ENCODE data around the gene MARCO.
"Not testable (repeated sequence)": the region's sequence is repeated elsewhere in the genome, so short reads cannot be mapped to it uniquely, and the experiment has no call there.

Gene MARCO

DNA sequence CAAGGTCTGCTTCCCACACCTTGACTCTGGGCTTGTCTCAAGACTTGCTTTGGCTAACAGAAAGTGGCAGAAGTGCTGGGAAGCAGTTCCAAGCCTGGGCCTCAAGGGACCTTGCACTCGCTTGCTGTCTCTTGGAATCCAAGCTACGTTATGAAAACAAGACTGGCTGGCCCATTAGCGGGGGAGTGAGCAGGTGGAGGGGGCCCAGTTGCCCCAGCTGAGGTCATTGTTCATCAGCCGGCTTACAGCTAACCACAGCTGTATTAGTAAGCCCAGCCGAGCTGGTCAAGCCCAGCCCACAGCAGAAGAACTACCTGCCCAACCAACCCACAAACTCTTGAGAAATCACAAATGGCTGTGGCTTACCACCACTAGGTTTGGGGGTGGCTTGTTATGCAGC, 63.1 kb downstream of the MARCO start:
- DNase-seq (ENCODE audit: low read depth in 2 of 2), result no peak

DNA sequence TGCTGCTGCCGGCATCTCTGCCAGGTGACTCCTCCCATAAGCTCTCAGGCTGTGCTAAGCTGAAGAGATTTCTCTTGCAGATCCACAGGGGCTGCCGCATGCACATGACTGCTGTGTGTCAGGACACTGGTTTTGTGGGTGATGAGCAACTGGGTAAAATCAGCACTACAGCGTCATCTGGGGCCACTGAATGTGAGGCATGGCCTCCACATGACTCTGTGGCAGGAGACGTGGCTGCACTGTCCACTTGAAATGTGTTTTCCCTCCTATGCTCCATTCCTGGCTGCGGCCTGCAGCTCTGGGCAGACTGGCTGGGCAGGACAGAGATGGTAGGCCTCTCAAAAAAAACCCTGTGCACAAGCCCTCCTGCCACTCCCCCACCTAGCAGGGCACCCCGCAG, 63.6 kb downstream of the MARCO start:
- DNase-seq (ENCODE audit: low read depth in 2 of 2), result no peak

DNA sequence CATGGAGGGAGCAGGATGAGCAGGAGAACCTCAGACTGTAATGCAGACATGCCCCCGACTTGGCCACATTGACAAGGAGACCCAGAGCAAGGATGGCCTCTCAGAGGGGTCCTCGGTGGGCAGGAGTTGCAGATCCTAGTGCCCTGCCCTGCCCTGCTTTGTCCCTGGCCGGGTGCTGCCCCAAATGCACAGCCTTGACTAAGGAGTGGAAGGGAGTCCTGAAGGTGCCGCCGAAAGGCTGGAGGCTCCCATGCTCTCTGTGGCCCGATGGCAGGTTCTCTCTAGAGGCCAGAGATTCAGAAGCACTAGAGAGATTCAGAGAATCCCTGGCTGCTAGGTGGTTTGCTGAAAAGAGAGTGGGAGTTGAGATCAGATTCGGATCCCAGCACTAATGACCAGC, 64.4 kb downstream of the MARCO start:
- no peak for DNase-seq (ENCODE audit: low read depth in 2 of 2)

DNA sequence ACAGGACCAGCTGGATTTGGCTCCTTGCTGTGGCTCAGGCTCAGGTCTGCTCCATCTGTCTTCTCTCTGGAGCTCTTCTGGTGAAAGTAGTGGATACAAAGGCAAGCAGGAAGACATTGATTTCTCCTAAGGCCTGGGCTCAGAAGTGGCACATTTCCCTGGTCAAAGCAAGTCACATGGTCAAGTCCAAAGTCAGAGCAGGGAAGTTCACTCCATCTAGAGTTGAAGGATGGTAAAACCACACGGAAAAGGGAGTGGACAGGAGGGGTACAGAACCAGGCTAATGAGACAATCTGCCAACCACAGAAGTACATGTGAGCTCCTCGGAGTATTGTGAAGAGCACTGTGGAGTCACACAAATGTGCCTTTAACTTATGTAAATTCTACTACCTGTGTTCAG, 66.1 kb downstream of the MARCO start:
- DNase-seq (ENCODE audit: low read depth in 2 of 2), result no peak

DNA sequence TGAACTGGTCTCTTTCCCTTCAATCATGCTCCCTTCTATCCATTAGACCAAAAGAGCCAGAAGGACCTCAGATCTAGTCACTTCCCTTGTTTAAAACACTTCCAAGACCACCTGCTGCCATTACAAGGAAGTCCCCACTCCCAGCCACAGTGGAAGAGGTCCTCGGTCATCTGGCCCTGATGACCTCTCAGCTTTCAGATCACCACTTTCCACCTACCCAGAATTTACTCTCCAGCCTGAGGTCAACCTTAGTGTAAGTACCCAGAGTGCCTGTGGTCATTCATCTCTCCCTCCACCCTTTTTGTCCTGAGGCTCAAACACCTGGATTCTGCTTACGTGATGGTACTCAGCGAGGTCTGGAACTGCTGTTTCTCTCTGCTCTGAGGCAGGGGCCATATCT, 67.1 kb downstream of the MARCO start:
- no peak for DNase-seq (ENCODE audit: low read depth in 2 of 2)

DNA sequence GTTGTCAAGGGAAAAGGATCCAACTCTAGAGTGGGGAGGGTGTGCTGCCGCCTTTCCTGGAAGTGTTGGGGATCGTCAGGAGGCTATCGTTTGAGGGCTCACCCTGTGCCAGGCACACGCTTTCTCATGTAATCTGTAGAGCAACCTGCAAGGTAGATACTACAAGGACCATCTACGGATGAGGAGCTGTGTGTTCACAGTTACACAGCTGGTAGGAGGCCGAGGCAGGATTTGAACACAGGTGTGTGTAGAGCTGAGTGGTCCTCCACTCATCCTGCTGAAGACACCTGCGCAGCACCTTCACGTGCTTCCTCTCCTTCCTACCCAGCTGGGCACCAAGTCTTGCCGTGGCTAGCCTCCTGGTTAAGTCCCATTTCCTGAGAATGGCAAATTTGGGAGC, 68.3 kb downstream of the MARCO start:
- no peak for DNase-seq (ENCODE audit: low read depth in 2 of 2)

DNA sequence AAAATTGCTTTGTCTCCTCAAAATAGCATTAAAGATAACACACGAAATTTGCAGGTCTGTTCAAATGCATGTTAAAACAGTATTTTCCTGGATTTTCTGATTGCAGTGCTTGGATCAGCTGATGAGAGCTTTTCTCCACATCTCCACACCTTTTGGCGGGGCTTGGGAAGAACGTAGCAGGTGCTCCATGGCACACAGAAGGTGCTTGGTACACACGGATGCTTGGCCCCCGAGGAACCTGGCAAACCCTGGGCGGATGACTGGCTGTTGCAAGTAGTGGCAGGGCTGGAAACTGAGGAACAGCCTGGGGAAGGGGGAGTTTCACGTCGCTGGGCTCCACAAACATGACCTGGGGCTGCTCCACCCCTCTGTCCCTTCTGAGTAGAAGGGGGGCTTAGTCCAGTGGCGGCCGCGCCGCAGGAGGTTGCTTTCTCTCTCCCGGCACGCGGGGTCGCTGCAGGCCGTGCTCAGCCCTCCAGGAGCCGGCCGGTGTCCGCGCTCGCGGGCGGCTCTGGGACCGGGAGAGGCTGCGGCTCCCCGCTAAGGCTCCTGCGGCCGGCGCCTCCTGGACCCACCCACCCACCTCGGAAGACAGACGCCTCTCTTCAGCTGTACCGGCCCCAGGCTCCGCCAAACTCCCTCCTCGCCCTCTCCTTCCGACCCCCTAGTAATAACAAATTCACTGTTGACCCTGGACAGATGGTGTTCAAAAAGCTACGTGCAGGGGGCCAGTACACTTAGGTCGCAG, 69.3 kb downstream of the MARCO start:
- no peak for DNase-seq (ENCODE audit: low read depth in 2 of 2)

DNA sequence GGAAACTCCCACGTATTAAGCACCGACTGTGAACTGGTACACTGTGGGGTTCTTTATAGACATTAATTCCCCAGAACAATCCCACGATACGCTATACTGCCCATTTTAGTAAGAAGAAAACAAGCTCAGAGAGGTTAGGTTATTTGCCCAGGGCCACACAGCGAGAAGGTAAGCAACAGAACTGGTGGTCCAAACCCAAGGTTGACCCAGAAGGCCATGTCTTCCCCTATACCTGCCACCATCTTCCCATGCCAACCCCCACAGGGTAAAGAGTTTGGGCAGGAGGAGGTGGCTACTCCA, 69.9 kb downstream of the MARCO start:
- DNase-seq (ENCODE audit: low read depth in 2 of 2), result no peak

DNA sequence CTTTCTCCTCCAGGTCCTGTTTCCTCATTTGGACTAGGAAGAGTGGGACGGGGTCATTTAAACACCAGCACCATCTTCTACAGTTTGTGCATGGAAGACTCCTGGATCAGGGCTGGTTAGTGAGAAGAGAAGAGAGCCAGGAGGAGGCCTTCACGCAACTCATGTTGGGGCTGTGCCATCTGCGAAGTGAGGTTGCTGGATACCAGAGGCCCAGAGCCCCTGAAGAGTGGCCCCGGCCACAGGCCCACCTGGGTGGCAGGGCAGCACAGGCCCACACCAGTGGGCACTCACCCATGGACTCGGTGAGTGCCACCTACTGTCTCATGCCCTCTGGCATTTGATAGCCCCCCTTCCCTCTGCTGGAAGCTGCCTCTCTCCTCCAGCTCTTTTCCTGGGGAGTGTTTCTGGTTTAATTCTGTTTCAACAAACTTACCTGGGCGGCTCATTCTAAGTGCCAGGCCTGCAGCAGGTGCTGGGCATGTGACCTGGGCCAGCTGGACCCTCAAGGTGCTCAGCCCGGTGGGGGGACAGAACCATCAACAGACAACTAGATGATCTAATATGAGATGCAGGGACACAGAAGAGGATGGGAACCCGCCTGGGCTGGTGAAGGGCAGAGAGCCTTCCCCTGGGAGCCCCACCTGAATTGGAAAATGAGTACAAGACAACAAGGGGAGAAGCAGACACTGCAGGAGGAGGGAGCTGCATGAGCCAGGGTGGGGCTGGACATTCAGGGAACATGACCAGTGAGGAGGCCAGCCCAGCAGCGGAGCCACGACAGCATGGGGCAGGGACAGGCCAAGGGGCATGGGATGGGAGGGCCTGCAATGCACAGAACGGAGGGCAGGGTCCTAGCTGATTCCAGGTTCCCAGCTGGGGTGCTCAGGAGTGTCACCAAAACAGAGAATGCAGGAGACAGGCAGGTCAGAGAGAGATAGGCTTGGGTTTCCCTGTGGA, 70.6 kb downstream of the MARCO start:
- DNase-seq (ENCODE audit: low read depth in 2 of 2), result no peak

DNA sequence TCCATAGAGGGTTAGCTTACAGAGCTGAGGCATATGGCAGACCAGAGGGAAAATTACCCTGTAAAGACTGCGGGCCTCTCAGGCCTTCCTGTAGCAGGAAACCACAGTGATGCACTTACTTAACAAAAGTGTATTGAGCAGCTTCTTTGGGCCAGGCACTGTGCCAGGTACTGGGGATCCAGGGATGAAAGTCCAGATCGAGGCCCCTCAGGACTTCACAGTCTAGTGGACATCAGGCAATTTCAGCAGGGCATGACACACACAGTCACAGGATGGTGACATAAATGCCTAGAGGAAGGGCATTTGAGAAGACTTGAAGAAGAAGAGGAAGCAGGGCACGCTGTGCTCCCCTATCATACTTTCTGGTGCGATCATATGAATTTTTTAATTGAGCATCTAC, 71.7 kb downstream of the MARCO start:
- no peak for DNase-seq (ENCODE audit: low read depth in 2 of 2)

DNA sequence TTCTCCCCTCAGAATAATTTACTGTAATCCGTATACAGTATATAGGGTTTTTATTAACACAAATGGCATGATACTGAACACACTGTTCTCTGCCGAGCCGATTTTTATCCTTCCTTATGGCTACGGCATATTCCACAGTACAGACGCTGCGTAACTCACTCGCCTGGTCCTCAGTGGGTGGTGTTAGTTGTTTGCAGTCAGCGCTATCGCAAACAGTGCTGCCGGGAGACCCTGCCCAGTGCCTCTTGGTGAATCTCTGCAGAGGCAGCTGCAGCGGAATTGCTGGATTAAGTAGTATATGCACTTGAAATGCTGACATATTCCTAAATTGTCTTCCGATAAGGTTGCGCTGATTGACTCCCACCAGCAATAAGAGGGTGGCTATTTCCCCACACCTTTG, 73.9 kb downstream of the MARCO start:
- DNase-seq (ENCODE audit: low read depth in 2 of 2), result no peak

DNA sequence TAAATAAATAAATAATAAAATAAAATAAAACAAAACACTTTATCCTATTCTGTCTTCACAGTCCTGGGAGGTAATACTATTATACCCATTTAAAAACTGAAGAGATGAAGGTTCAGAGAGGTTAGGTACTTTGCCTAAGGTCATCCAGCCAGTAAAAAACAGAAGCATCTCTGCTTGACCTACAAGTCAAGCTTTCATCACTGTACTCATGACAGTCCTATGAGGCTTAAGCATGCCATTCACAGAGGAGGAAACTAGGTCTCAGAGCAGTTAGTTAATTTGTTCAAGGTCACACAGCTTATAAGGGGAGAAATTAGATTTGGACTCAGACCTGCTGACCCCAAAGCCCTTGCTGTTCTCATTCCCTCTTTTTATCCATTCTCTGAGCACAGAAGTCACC, 77.5 kb downstream of the MARCO start:
- DNase-seq (ENCODE audit: low read depth in 2 of 2), result no peak

DNA sequence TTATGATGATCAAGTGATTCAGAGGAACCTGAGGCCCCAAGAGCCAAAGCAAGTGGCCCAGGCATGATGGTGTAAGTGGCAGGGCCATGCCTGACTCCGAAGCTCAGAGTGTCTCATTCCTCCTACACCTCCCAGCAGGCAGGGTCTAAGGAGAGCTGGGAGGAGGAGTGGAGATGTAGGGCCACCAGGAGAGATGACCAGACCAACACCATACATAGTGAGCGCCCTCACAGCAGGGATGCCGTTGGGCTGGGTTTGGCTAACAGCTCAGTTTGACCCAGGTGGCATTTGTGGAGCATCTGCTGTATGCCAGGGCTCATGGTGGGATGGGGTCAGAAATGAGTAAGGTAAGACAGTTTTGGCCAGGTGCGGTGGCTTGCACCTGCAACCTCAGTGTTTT, 80.7 kb downstream of the MARCO start:
- DNase-seq (ENCODE audit: low read depth in 2 of 2), result no peak

DNA sequence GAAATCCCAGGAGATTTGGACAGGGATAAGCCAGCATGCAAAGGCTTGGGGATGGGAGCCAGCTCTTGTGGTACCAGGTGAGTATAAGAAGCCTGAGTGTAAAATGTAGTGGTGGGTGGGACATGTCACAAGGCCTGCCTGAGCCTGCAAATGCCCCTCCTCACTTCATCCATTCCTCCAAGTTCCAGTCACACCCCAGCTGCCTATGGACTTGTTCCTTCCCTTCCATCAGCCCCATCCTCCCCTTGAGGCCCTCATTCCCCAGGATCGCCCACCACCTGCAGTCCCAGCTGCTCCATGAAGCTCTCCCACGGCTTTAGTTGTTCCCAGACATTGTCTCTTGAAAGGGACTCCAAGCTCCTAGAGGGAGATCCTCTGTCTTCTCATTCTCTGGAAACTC, 81.5 kb downstream of the MARCO start:
- DNase-seq (ENCODE audit: low read depth in 2 of 2), result no peak

DNA sequence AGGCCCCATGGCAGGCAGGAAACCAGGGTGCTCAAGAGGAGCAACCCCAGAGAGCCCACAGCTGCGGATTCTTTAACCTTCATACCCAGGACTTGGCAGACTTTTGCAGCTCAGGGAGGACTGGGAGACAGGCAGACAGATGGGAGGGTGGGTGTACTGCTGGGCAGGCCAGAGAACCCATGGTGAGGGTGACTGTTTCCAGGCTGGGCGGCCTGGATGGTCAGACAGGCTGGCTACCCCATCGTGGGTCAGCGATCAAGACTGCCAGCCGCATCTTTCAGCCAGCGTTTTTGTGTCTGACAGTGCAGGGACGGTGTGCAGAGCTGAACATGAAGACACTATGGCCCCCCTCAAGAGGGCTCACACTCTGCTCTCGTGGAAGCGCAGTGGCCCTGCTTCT, 82.2 kb downstream of the MARCO start:
- DNase-seq (ENCODE audit: low read depth in 2 of 2), result no peak

DNA sequence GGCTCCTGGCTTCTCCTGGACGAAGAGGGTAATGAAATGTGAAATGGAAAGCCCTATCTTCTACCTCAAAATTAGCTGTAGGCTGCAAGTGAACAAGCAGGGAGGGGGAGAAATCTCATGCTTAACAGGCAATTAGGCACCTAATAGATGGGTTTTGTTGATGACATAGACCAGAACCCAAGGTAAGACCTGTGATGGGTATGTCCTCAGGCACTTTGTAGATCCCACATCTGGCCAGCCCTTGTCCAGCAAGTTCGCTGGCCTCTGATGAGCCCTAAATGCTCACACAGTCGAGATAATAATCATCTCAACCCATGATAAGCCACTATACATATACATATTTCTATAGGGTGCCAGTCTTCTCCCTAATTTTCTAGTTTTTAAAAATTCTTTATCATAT, 82.6 kb downstream of the MARCO start:
- no peak for DNase-seq (ENCODE audit: low read depth in 2 of 2)

DNA sequence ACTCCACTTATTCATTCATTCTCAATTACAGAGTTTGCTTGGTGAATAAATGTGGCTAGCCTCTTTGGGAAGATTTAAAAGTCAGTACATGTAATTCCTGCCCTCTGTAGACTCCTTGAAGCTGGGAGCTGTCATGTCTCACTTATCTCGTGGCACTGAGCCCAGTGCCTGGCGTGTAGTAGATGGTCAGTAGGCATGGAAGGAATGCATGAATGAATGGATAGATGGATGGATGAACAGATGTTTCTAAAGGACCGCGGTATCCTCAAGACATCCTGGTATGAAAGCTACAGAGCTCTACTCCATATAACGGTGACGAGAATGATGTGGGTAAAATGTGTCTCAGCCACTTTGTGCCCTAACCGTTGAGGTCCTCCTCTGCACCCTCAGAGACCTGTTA, 83.0 kb downstream of the MARCO start:
- DNase-seq (ENCODE audit: low read depth in 2 of 2), result no peak

DNA sequence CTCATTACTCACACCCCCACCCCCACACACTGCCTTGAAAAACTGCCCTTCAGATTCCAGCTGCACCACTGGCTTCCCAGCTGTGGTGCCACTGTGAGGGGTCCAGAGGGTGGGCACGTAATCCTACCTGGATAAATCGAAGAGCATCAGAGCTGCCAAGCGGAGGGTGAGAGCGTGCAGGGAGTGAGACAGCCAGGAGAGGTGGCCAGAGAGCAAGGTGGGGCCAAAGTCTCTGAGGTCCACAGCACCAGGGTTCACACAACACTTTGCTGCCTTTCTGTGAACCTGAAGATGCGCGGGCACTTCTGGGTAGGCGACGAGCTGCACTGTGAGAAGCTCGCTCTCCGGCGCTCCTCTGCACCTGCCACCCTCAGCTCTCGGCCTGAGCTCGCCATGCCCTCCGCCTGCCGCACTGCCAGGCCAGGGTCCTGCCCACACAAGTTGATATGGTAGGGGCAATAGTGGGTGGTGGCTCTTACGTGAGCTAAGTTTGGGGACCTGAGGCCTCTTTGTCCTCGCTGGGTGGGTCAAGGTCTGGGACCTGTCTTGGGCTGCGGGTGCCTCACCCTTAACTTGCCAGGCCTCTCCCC, 83.9 kb downstream of the MARCO start:
- no peak for DNase-seq (ENCODE audit: low read depth in 2 of 2)

DNA sequence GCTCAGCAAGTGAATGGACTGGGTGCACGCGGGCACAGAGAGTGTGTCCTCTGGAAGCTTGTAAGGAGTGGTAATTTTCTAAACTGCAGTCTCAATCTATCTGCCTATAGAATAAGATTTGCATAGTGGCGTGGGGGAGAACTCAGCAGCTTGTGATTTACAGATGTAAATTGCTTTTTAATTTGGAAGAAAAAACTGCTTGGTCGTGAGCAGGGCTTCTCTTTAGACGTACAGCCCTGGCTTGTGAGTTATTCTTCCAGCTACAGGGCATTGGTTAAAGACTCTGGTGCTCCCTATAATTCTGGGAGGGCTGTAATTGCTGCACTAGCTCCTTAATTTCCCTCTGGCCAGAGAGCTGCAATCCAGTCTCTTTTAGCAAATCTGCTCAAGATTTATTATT, 84.9 kb downstream of the MARCO start:
- DNase-seq (ENCODE audit: low read depth in 2 of 2), result no peak

DNA sequence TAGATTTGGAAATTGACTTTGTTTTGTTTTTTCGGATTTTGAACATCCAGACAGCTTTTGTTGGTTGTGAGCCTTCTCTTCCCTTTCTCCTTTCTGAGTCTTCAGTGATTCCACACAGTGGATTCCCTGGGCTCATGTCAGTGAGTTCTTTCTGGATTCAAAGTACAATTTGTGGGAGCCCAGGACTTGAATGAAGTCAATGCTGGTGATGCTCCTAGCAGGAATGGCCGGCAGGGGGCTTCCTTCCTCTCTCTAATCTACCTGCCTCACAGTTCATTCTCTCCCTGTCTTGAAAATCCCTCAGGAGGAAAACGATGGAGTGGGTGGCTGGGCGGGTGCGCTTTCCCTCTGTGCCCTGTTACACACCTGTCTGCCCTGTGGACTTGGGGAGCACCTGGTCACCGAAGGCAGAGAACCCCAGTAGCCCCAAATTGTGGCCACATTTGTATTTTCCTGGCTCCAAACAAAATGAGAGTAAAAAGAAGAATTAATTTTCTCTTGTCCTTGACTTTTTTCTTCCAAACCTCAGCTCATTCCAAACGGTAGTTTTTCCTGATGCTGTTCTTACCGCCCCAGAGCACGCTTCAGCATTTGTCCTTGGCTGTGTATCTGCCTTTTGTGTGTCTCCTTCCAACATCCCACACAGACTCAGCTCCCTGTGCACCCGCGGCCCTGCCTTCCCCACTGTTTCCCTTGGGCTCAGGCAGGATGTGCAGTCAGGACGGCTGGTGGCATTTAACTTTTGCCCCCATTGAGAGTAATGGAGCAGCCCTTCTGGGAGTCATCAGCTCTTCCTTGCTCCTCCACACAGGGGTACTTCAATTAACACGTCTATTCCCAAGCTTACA, 86.6 kb downstream of the MARCO start:
- DNase-seq (ENCODE audit: low read depth in 2 of 2), result no peak

DNA sequence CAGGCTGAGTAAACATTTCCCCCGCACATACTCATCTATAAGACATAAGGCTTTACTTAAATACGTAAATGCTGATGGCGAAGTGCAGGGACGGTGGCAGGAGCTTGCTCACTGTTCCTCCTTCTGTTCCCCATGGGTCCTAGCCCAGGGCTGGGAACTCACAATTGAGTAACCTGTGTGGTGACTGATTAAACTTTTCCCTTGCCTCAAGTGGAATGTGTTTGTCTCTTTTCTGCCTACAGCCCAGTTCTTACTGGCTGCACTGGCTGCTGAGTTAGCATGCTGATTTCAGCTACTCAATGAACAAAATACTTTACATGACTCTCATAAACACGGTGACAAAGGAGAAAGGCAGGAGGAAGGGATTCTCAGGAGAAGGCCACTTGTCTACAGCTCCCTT, 87.3 kb downstream of the MARCO start:
- DNase-seq (ENCODE audit: low read depth in 2 of 2), result no peak

DNA sequence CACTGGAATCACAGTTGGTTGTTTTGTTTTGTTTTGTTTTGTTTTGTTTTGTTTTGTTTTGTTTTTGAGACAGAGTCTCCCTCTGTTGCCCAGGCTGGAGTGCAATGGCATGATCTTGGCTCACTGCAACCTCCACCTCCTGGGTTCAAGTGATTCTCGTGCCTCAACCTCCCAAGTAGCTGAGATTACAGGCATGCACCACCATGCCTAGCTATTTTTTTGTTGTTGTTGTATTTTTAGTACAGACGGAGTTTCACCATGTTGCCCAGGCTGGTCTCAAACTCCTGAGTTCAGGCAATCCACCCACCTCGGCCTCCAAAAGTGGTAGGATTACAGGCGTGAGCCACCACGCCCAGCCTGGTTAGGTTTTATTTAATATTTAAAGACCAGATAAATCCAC, 95.9 kb downstream of the MARCO start:
- not testable (repeated sequence) for DNase-seq (ENCODE audit: low read depth in 2 of 2)

Data from stimulated activated CD8-positive, alpha-beta memory T cell treated with anti-CD3 and anti-CD28 coated beads, Interleukin-7, amount 100 ng/mL, for 1 hour (primary cell).